GM12891 (cell line): ENCODE results near the gene ENO4.

Experiments used
- POLR2A ChIP-seq: IDR thresholded peaks from 2 replicates; pipeline ENCODE4 v1.6.1; 2011; ENCODE audit warnings: low read depth, low read length, control low read depth
- TAF1 ChIP-seq: IDR thresholded peaks from 2 replicates; pipeline ENCODE4 v1.6.1; 2011; ENCODE audit warnings: low read depth, low read length, control low read depth

DNA sequence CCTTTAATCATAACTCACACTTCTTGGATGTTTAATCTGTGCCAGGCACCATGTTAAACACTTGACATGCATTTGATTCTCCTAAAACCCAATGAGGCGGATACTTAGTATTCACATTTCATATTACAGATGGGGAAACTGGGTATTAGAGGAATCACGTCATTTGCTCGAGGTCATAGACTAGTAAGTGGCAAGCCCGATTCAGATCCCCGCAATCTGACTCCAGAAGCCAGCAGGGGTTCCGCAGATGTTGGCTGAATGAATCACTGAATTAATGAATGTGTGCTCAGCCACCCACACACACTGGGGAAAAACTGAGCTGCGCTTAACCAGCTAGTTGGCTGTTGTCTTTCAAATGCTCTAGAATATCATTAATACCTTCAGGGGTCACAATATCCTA, 22.5 kb upstream of the ENO4 start:
- TF ChIP-seq TAF1 (no peak), POLR2A (no peak)
